GM21515 (cell line): ENCODE measurements around the gene SIK3.
"Not testable (repeated sequence)": the region's sequence is repeated elsewhere in the genome, so short reads cannot be mapped to it uniquely, and the experiment has no call there.

ENCODE experiments used
- ATAC-seq: cut with Tn5 transposase; IDR thresholded peaks from one replicate; pipeline ENCODE4 v1.9.1; 2021; ENCODE audit not compliant: unreplicated experiment

The SIK3 gene

DNA sequence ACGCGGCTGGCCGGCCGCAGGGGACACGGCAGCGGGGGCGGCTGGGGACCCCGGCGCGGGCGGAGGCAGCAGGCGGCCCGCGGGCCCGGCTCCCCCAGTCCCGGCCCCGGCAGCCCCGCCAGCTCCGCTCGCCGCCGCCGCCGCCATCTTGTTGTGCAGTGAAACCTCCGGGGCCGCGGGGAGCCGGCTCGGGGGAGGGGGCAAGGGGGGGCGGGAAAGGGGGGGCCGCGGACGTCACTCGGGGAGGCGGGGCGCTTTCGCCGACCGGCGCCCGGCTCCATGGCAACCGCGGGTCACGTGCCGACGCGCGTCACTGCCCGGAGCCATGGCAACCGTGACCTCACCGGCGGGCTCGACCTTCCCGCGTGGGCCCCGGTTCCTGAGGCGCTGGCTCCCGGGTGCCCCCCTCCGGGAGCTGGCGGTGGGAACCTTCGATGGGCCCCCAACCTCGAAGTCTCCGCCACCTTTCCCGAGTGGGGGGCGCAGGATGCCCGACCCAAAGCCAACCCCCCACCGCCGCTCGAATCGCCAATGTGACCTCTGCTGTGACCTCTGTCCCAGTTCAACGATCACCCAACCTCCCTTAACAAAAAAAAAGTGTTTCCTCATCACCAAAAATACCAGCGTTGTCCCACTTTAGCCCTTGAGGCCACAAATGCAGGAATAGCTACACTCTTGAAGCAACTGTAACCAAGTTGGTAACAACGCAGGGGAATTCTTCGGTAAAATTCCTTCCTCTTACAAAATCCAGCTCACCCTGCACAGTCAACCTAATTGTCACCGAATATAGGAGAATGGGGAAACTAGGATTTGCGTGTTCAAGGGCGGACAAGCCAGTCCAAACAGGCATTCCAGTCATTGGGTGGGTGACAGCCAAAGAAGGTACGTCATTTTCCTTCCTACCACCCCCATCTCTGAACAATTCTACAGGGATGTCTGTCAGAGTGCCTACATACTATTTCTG, at the start of gene SIK3:
TSS of gene SIK3 (minus strand) at position 160 of the 964 bp plus-strand sequence. CDS start at position 147, 13 bp downstream.
- peak; percentile 70 for ATAC-seq

DNA sequence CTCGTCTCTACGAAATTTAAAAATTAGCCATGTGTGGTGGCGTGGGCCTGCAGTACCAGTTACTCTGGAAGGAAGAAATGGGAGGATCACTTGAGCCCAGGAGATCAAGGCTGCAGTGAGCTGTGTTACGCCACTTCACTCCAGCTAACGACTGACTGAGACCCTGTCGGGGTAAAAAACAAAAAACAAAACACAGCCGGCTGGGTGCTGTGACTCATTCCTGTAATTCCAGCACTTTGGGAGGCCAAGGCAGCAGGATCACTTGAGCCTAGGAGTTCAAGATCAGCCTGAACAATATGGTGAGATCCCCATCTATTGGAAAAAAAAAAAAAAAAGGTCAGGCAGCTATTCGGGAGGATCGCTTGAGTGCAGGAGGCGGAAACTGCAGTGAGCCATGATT, 48.3 kb upstream of the SIK3 start:
- ATAC-seq, result no peak

DNA sequence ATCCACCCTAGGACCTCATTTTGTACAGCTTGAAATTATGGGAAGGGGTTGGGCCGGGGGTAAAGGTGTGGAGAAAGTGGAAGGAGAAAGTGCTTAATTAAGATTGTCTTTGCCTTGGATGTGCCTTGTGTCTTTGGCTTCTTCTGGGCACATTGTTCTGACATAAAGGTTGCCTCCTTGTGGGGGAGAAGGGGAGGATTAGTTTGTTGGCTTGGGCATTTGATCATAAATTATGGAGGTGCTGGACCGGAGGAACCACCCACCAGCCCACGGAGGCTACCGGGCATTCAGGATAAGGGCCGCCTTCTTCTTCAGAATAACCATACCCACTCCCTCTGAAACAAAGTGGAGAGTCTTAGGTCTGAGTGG, 47.1 kb upstream of the SIK3 start:
- no peak for ATAC-seq

DNA sequence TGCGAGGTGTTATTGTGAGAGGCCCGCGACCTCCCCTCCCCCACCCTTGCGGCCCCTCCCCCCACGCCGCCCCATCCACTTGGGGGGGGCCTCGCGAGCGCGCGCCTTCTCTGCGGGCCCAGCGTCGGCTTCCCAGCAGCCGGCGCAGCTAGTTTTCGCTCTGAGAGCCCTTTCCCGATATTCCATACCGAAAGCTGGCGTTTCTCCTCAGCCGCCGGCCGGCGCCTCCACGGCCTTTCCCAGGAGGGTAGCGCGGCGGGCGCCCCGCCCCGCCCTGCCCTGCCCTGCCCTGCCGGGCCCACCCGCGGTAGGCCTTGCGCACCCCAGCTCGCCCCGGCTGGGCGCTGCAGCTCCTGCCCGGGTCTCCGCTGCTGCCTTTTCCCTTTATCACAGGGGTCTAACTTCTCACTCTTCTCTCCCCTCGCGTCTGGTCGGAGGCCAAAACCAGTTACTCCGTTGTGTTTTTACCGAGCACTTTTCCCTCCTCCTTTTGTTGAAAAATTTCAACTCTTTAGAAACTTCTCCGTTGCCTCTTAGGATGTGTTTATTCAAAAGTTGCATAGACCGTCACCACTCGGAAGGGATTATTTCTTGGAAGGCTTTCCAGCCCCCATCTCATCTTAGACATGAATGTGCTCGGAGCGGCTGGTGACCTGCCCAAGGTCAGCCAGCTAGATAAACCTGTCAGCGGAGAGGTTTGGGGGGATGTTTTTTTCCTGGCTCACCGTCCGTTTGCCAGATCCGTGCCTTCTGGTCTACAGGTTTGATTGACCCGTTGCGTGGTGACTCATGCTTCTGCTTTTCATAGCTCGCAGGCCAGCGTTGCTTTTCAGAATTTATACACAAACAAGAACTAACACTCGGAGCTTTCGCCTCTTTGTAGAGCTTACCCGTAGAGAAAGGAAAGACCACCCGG, 46.5 kb upstream of the SIK3 start:
- ATAC-seq, result peak; percentile 50

DNA sequence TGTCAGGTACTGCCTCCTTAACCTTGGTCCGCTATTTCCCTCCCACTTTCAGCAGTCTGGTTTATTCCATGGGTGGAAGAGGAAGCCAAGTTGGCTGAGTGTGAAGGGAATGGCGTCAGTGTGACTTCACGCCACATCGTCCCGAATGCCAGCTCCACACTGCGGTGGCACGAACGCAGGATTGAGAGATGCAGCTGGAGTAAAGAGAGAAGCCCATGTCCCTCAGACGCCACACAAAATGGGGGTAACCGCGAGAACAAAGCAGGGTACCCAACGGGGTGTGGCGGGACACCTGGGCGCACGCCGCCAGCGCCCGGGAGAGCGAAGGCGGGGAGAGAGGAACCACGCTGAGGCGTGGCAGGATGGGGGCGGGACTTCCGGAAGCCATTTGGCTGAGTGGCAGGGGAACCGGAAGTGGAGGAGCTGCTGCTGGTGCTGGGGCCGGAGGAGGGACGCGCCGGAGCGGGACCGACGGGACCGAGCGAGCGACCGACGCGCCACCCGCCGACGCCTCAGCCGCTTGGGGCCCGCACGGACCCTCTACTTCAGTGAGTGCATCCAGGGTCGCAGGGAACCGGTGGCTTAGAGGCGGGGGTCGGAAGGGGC, 45.7 kb upstream of the SIK3 start, which contains the start of gene PAFAH1B2:
TSS of gene PAFAH1B2 (plus strand) at position 417 of the 606 bp plus-strand sequence. CDS start 8,161 bp downstream, outside the sequence.
- ATAC-seq, result peak; percentile 97

DNA sequence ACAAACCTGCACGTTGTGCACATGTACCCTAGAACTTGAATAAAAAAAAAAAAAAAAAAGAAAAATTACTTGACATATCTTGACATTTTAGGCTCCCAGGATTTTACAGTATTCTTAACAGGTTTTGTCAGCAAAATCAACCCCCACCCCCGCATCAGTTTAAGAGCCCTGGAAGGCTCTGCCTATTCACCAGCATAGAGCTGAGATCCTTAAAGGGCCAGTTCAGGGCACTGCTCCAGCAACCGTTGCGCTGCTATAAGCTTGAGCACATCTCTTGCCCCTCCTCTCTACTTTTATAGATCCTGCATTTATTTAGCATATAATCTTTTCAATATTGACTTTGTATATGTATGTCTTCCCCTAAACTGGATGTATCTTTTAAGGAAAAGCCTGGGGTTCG, 45.2 kb upstream of the SIK3 start:
- peak; percentile 21 for ATAC-seq

DNA sequence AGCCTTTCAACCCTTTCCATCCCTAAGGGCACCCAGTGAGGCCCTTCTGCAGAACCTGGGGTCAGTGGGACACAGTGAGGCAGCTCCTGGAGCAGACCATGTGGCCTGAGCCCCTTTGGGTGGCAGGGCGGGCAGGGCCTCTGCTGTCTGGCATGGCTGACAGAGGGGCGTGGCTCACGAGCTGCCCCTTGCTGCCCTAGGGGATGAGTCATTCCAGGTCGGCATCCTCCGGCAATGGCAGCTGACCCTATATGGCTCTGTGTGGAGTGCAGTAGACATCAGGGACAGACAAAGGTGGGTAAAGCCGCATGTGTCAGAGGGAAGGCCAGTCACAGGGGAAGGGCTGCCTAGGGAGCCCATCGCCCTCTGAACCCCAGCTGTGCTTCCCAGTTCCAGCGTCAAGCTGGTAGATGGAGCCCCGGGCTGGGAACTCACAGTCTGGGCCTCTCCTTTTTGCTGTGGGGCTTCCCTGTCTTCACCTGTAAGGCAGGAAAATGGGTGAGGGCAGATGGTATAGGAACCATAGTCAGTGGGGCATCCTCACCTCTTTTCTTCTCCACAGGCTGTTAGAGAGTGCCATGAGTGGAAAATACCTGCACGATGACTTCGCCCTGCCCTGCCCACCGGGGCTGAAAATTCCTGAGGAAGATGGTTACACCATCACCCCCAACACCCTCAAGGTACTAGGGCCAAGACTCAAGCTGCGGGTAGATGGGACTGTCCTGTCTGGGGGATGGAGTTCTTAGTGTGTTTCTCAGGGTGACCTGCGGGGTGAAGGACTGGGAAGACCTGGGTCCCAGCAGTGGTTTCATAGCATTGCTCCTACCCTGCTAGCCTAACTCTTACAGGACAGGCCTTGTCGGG, 39.2 kb upstream of the SIK3 start:
- not testable (repeated sequence) for ATAC-seq

DNA sequence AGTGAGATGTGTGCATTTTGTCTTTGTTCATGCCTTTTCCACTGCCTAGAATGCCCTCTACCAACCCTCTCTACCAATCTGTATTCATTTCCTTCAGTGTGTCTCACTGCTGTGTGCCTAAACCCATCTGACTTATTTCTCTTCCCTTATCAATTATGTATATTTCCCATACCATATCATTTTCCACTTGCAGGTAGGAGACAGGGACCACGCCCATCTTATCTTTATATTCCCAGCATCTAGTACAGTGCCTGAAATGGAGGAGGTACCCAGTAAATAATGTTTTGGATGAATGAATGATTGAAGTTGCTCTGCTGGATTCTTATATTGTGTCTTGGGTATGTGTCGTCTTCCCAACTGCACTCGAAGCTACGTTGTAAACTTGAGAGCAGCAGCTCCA, 36.8 kb upstream of the SIK3 start:
- not testable (repeated sequence) for ATAC-seq

DNA sequence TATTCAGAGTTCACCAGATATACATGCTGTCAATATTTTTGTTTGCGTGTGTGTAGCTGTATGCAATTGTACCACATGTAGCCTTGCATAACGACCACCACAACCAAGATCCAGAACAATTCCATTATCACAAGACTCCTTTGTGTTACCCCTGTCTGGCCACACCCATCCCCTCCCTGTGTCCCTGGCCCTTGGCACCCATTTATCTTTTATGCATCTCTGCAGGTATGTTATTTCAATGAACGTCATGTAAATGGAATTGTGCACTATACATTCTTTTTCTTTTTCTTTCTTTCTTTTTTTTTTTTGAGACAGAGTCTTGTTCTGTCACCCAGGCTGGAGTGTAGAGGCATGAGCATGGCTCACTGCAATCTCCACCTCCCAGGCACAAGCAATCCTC, 36.2 kb upstream of the SIK3 start:
- ATAC-seq, result no peak

DNA sequence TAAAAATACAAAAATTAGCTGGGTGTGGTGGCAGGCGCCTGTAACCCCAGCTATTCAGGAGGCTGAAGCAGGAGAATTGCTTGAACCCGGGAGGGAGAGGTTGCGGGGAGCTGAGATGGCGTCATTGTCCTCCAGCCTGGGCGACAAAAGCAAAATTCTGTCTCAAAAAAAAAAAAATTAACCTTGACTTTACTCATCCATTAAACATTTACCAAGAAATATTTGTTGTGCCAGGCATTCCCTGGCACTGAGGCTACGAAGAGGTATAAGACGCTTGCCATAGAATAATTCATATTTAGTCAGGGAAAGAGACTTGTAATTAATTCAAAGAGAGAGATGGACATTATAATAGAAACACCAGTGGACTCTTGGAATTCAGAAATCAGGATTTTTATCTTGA, 32.7 kb upstream of the SIK3 start:
- ATAC-seq, result no peak

DNA sequence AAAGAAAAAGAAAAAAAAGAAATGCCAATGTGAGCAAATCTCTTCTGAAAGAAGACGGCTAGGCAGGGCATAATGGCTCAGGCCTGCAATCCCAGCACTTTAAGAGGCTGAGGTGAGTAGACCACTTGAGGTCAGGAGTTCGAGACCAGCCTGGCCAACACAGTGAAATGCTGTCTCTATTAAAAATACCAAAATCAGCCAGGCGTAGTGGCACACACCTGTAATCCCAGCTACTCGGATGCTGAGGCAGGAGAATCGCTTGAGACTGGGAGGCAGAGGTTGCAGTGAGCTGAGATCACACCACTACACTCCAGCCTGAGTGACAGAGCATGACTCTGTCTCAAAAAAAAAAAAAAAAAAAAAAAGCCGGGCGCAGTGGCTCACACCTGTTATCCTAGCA, 32.2 kb upstream of the SIK3 start:
- ATAC-seq, result not testable (repeated sequence)

DNA sequence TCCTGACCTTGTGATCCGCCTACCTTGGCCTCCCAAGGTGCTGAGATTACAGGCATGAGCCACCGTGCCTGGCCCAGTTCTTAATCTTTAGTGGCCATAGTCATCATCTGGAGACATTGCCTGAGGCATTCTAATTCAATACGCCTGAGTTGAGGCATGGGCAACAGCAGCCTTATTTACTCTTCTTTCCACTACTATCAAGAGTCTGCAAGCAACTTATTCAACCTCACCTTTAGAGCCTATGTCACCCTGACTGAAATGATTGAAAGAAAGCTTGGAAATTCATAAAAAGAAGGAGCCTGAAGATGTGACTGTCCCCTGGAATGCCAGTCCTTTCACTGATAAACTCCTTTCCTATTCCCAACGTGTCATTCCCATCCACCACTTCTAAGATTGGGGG, 30.1 kb upstream of the SIK3 start:
- ATAC-seq, result no peak

DNA sequence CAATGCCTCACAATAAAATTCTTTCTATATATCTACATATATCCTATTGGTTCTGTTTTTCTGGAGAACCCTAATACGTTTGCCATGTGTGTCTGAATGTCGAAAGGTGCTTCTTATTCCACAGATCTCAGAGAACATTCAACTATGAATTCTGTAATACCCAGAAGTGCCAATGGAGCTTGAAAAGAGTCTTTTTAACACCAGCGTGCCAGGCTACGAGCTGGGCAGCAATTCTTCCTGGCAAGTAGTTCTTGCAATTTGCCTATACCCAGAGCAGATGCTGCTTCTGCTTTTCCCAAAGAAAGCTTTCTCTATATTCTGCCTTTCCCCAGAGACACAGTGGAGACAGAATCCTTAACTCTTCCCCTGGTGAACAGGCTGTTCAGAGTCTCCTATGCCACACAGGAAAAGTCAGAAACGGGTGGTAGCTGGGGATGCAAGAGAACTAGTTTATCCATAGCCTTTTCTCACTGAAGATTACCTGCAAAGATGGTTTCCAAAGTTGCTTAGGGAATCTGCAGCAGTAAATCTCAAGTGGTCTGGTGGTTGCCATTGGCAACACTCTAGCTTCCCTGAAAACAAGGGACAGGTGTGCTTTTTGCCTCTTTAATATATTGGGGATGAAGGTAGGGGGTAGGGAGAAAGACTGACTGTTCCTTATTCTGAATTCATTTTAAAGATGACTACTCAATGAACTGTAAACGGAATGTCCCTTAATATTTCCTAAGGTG, 29.1 kb upstream of the SIK3 start:
- no peak for ATAC-seq

DNA sequence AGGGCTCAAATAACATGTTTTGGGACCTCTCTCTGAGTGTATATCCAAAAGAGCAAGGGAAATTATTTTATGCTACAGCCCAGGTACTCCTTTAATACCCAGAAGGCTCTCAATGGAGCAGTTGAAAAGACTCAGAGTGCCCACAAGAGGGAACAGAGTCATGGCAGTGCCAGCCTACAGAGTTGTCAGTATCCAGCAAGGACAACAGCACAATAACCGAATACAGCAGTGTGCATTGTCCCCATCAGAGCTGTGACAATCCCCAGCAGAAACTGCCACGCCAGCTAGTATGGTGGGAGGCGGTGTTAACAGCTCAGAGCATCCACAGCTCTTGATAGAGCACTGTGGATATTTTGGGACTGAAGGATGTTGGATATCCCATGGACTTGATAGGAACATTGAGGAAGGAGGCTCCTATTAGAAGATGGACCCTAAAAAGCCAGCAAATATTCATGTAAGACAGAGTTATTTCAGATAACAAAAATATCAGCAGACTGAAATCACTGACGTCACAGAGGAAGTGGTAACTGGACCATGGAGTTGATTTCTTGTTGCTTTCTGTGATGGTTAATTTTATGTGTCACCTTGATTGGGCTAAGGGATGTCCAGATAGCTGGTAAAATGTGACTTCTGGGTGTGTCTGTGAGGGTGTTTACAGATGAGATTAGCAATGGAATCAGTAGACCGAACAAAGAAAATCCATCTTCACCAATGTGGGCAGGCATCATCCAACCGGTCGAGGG, 28.2 kb upstream of the SIK3 start:
- ATAC-seq, result no peak

DNA sequence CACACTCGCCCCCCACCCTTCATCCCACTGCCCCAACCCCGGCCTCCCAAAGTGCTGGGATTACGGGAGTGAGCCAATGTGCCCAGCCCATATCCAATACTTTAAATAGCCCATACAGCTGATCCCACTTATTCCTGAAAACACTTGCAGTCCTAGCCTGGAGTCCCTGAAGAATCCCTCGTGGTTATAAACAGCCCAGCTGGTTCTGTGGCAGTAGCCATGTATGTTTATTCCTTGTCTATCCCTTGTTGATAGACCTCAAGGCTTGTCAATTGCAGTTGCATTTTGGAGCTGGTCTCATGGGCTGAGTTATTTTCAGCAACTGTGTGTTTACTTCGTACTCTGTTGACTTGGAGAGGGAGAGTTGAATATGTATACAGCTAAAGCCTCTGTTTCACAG, 24.3 kb upstream of the SIK3 start:
- no peak for ATAC-seq

DNA sequence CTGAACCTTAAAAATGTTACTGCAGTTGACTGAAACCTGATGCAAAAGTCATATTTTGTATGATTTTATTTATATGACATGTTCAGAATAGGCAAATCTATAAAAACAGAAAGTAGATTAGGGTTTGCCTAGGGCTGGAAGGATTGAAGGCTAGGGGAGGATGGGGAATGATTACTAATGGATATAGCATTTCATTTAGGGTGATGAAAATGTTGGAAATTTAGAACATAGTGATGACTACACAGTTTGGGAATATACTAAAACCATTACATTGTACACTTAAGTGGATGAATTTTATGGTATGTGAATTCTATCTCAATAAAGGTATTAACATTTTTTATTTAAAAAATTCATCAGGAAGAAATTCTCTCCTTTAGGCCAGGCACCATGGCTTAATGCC, 22.9 kb upstream of the SIK3 start:
- ATAC-seq, result no peak

DNA sequence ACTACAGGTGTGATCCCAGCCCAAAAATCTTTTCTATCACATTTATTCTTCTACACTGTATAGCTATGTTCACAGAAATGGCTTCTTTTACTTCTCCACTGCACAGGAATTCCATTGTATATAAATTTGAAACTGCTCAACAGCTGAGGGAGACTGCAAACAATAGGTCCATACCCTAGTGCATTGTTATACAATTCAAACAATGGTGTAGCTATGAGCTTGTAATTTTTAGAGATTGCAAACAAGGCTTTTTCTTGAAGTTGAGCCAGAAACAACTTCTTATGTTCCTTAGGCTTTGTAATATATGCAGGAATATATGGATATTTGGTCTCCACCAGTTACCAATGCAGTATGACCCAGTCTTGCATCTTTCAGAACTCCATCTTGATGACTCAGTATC, 19.5 kb upstream of the SIK3 start:
- ATAC-seq, result no peak

DNA sequence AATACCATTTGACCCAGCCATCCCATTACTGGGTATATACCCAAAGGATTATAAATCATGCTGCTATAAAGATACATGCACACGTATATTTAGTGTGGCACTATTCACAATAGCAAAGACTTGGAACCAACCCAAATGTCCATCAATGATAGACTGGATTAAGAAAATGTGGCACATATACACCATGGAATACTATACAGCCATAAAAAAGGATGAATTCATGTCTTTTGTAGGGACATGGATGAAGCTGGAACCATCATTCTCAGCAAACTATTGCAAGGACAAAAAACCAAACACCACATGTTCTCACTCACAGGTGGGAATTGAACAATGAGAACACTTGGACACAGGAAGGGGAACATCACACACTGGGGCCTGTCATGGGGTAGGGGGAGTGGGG, 14.7 kb upstream of the SIK3 start:
- ATAC-seq, result not testable (repeated sequence)

DNA sequence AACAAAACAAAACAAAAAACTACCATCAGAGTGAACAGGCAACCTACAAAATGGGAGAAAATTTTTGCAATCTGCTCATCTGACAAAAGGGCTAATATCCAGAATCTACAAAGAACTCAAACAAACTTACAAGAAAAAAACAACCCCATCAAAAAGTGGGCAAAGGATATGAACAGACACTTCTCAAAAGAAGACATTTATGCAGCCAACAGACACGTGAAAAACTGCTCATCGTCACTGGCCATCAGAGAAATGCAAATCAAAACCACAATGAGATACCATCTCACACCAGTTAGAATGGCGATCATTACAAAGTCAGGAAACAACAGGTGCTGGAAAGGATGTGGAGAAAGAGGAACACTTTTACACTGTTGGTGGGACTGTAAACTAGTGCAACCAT, 14.3 kb upstream of the SIK3 start:
- not testable (repeated sequence) for ATAC-seq
